Peyer's patch (tissue), 4 donors: ENCODE measurements around the gene WBP2.

Experiments
- POLR2A ChIP-seq, 2 donors: fragments of 450-650 bp; IDR thresholded peaks; one replicate each; pipeline ENCODE4 v1.5.1; 2017; ENCODE audit warnings: antibody characterized with exemption in 2 of 2, mild to moderate bottlenecking in 2 of 2, moderate library complexity in 2 of 2
- TF ChIP-seq, protein P1 (sequence below), 6 experiments: fragments of 450-650 bp in 4 of 6; fragments of 200-600 bp in 2 of 6; sonication (generic) in 1 of 6; IDR thresholded peaks; one replicate each; pipeline ENCODE4 v1.5.1; 2017 to 2019; ENCODE audit warnings: antibody characterized with exemption in 6 of 6, mild to moderate bottlenecking in 3 of 6, moderate library complexity in 1 of 6

DNA sequence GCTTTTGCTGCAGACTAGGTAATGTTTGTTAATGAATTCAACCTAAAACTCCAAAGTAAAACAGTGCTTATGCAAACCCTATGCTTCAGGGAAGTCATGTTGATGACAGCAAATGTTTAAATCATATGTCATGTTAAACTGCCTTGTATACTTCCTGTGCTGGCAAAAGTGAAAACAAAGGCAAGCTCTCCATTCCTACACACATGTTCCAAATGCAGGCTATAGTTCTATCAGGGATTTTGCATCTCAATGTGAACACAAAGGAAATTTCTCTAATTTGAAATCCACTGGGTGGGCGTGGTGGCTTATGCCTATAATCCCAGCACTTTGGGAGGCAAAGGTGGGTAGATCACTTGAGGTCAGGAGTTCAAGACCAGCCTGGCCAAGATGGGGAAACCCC is 51.3 kb downstream of the WBP2 start:
- TF ChIP-seq POLR2A (IDR thresholded peaks at IDR 0.05) = no peak
- TF ChIP-seq, protein P1, sequence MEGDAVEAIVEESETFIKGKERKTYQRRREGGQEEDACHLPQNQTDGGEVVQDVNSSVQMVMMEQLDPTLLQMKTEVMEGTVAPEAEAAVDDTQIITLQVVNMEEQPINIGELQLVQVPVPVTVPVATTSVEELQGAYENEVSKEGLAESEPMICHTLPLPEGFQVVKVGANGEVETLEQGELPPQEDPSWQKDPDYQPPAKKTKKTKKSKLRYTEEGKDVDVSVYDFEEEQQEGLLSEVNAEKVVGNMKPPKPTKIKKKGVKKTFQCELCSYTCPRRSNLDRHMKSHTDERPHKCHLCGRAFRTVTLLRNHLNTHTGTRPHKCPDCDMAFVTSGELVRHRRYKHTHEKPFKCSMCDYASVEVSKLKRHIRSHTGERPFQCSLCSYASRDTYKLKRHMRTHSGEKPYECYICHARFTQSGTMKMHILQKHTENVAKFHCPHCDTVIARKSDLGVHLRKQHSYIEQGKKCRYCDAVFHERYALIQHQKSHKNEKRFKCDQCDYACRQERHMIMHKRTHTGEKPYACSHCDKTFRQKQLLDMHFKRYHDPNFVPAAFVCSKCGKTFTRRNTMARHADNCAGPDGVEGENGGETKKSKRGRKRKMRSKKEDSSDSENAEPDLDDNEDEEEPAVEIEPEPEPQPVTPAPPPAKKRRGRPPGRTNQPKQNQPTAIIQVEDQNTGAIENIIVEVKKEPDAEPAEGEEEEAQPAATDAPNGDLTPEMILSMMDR (IDR thresholded peaks at IDR 0.05) = no peak
